ENCODE results near the gene PNLIPRP2. TPM values are rescaled to one million over a fixed set of nuclear protein-coding genes. Genes with fewer than 3 reads are reported as not detected.

Gene PNLIPRP2
- total and polyA plus RNA-seq, 2 of the 4 experiments (the other 2 are of a cell fraction), result not detected

- no peak overlapping the region for H3K4me2 ChIP-seq (ENCODE audit: low read depth, low read length)
- 40% methylated on average over 3 of the region's 41 CpGs; no CpG with 5 or more reads in 1 of the 2 experiments for WGBS, 2 experiments (ENCODE audit: extremely low coverage in 2 of 2, insufficient read length in 1 of 2)
- no peak overlapping the region for H3K27ac ChIP-seq (ENCODE audit: insufficient read depth, low read length)
- H3K4me3 ChIP-seq (ENCODE audit: insufficient read depth, low read depth, low read length), result no peak overlapping the region
- no peak overlapping the region for H2BK15ac ChIP-seq (ENCODE audit: low read depth, low read length)
- no peaks in the 10 kb centered on the region for H3K27me3 ChIP-seq (ENCODE audit: control insufficient read depth, insufficient read depth, low read length)
- H2AFZ ChIP-seq (replicated peaks; ENCODE audit: low read length, poor library complexity), result no peak overlapping the region
- H3K14ac ChIP-seq (replicated peaks; ENCODE audit: low read depth, low read length), result no peak overlapping the region
- ChIA-PET POLR2A (ENCODE audit: unreplicated experiment) (no interaction called here), CTCF (no interaction called here)
- no peak overlapping the region for H2BK5ac ChIP-seq (ENCODE audit: low read depth, low read length, poor library complexity, severe bottlenecking)
- peaks cover 8% of the 10 kb centered on the region for H3K4me1 ChIP-seq (ENCODE audit: control insufficient read depth, insufficient read depth, low read length)
- no peak overlapping the region for H2BK20ac ChIP-seq (ENCODE audit: low read depth, low read length)
- H3K4ac ChIP-seq (ENCODE audit: low read depth, low read length), result no peak overlapping the region
- H3K36me3 ChIP-seq (ENCODE audit: control insufficient read depth, insufficient read depth, low read length), result peaks cover 6% of the 10 kb centered on the region
- no peak overlapping the region for H2BK120ac ChIP-seq (ENCODE audit: low read depth, low read length)
- TF ChIP-seq CEBPB (IDR thresholded peaks at IDR 0.05; ENCODE audit: low read depth, low read length), result no peak
- no peak for TF ChIP-seq USF2 (IDR thresholded peaks at IDR 0.05; ENCODE audit: low read depth, low read length)
- no peak for TF ChIP-seq ELK1 (IDR thresholded peaks at IDR 0.05; ENCODE audit: borderline replicate concordance, low read depth, low read length)
- TF ChIP-seq RCOR1 (IDR thresholded peaks at IDR 0.05; ENCODE audit: insufficient replicate concordance, low read length), result no peak
- no peak for TF ChIP-seq SMC3 (IDR thresholded peaks at IDR 0.05; ENCODE audit: low read depth, low read length)
- TF ChIP-seq CHD1 (IDR thresholded peaks at IDR 0.05; ENCODE audit: low read depth, low read length), result no peak
- TF ChIP-seq CTCF (conservative IDR thresholded peaks at IDR 0.05; ENCODE audit: low read depth, low read length), result no peak
- TF ChIP-seq MAZ (IDR thresholded peaks at IDR 0.05; ENCODE audit: borderline replicate concordance, low read depth, low read length), result no peak
- no peak for TF ChIP-seq POLR2A (IDR thresholded peaks at IDR 0.05; ENCODE audit: low read depth, low read length)
- H3K56ac ChIP-seq (ENCODE audit: extremely low read depth, insufficient read depth, low read length), result no peak overlapping the region
- intact Hi-C loops (cut with micrococcal nuclease) (no loop called here), dilution Hi-C loops (cut with HindIII; ENCODE audit: low sequenced_read_pairs, unreplicated experiment) (no loop called here), in situ Hi-C loops (cut with MboI; ENCODE audit: low sequenced_read_pairs) (loop anchor here (5.0 kb wide), 1 partner anchor 507 kb away; no protein-coding TSS in a partner anchor)
- H3K9ac ChIP-seq (ENCODE audit: low read depth, low read length), result no peak overlapping the region
- ATAC-seq (ENCODE audit: low read depth) (no peak), DNase-seq (no peak)
- no peak overlapping the region for H3K18ac ChIP-seq (ENCODE audit: low read depth, low read length)
- H4K20me1 ChIP-seq (ENCODE audit: insufficient read depth, low read length), result no peaks in the 10 kb centered on the region
- no TSS peak for BruUV-seq (replicated peaks)
- no peak overlapping the region for H4K5ac ChIP-seq (ENCODE audit: low read depth, low read length)
- no peak overlapping the region for H2AK9ac ChIP-seq (replicated peaks; ENCODE audit: low read depth, low read length, poor library complexity)
- H3K79me1 ChIP-seq (ENCODE audit: low read depth in 1 of 2, low read length in 2 of 2), result no peaks in the 10 kb centered on the region
- no peak overlapping the region for H4K8ac ChIP-seq (ENCODE audit: low read depth in 2 of 2, low read length in 2 of 2)
- peaks cover 7% of the 10 kb centered on the region for H3K9me1 ChIP-seq (ENCODE audit: insufficient read depth, low read length)
- no peak overlapping the region for H4K91ac ChIP-seq (ENCODE audit: insufficient read depth, low read depth, low read length)
- no peak overlapping the region for H2AK5ac ChIP-seq (ENCODE audit: low read depth, low read length)
- no peak overlapping the region for H3K23ac ChIP-seq (ENCODE audit: low read depth, low read length)
- H3K9me3 ChIP-seq (ENCODE audit: control insufficient read depth, insufficient read depth, low read length), result peaks cover 2% of the 10 kb centered on the region; the same call in 1 of the 2 replicates
Observed at GRCh38 chr10:116669832-116670644, 49.3 kb downstream of the PNLIPRP2 start.

Measured in IMR-90 (cell line).